GM12865 (cell line): ENCODE measurements around the gene ROR2.
"Not testable (repeated sequence)": the region's sequence is repeated elsewhere in the genome, so short reads cannot be mapped to it uniquely, and the experiment has no call there.

Source experiments
- DNase-seq: peaks from one replicate; pipeline ENCODE4 v3.0.0; 2010; ENCODE audit warnings: low read depth
- H3K4me3 ChIP-seq: 2 replicates; pipeline ENCODE4 v1.5.1; 2011; ENCODE audit warnings: mild to moderate bottlenecking, low read depth, low read length, control low read depth
- CTCF ChIP-seq: IDR thresholded peaks from 2 replicates; pipeline ENCODE4 v1.5.1; 2011; ENCODE audit warnings: low read length, control low read depth, low read depth, inconsistent platforms; ENCODE audit not compliant: insufficient read depth; ENCODE audit errors: missing control alignments

The ROR2 gene

GRCh38 chr9:91805031-91805430 lies 145.0 kb downstream of the ROR2 start:
- no peak overlapping the region for H3K4me3 ChIP-seq
- DNase-seq, result no peak
- no peak for TF ChIP-seq CTCF

- TF ChIP-seq CTCF, result no peak
- DNase-seq, result no peak
- no peak overlapping the region for H3K4me3 ChIP-seq
Observed at GRCh38 chr9:91803970-91804752, 145.9 kb downstream of the ROR2 start.

GRCh38 chr9:91803151-91803940 lies 146.7 kb downstream of the ROR2 start:
- no peak for TF ChIP-seq CTCF
- no peak overlapping the region for H3K4me3 ChIP-seq
- no peak for DNase-seq

- TF ChIP-seq CTCF, result no peak
- H3K4me3 ChIP-seq, result no peak overlapping the region
- DNase-seq, result no peak
Observed at GRCh38 chr9:91802391-91802790, 147.6 kb downstream of the ROR2 start.

- H3K4me3 ChIP-seq, result no peak overlapping the region
- no peak for DNase-seq
- no peak for TF ChIP-seq CTCF
Observed at GRCh38 chr9:91800473-91801030, 149.5 kb downstream of the ROR2 start.

GRCh38 chr9:91799113-91799744 lies 150.8 kb downstream of the ROR2 start:
- no peak for TF ChIP-seq CTCF
- DNase-seq, result no peak
- no peak overlapping the region for H3K4me3 ChIP-seq

- not testable (repeated sequence) for DNase-seq, H3K4me3 ChIP-seq
Observed at GRCh38 chr9:91798273-91799112, 151.5 kb downstream of the ROR2 start.

- DNase-seq, H3K4me3 ChIP-seq: not testable (repeated sequence)
Observed at GRCh38 chr9:91797517-91797916, 152.5 kb downstream of the ROR2 start.

- not testable (repeated sequence) for H3K4me3 ChIP-seq, DNase-seq
Observed at GRCh38 chr9:91796516-91796915, 153.5 kb downstream of the ROR2 start.
